OCI-LY1 (cell line): ENCODE data around the gene UTP20.
"Not testable (repeated sequence)": the region's sequence is repeated elsewhere in the genome, so short reads cannot be mapped to it uniquely, and the experiment has no call there.

Source experiments
- H2AFZ ChIP-seq: fragments of 200-600 bp; sonication (generic), shearing (Covaris generic); 2 replicates; pipeline ENCODE4 v1.6.0; 2014; ENCODE audit warnings: antibody characterized with exemption, mild to moderate bottlenecking, low read length
- H3F3A ChIP-seq: fragments of 200-600 bp; sonication (generic), shearing (Covaris generic); 2 replicates; pipeline ENCODE4 v1.6.0; 2014; ENCODE audit warnings: mild to moderate bottlenecking, antibody characterized with exemption, low read length, moderate library complexity; ENCODE audit not compliant: insufficient read depth
- H3K27ac ChIP-seq: fragments of 200-600 bp; sonication (generic); 2 replicates; pipeline ENCODE4 v1.5.1; 2014; ENCODE audit warnings: low read length, mixed run types, mild to moderate bottlenecking, low read depth; ENCODE audit not compliant: poor library complexity, severe bottlenecking
- H3K27me3 ChIP-seq: fragments of 200-600 bp; sonication (generic); 2 replicates; pipeline ENCODE4 v1.6.0; 2014; ENCODE audit warnings: antibody characterized with exemption, mild to moderate bottlenecking, low read length, moderate library complexity; ENCODE audit not compliant: insufficient read depth
- H3K36me3 ChIP-seq: fragments of 200-600 bp; sonication (generic); 2 replicates; pipeline ENCODE4 v1.6.1; 2014; ENCODE audit warnings: mild to moderate bottlenecking, antibody characterized with exemption, low read length, moderate library complexity, mixed read lengths; ENCODE audit not compliant: insufficient read depth
- H3K4me1 ChIP-seq: fragments of 200-600 bp; sonication (generic); 2 replicates; pipeline ENCODE4 v1.5.1; 2014; ENCODE audit warnings: mild to moderate bottlenecking, low read length, moderate library complexity; ENCODE audit not compliant: insufficient read depth, severe bottlenecking
- H3K4me2 ChIP-seq: fragments of 200-600 bp; sonication (generic), shearing (Covaris generic); 2 replicates; pipeline ENCODE4 v1.6.1; 2014; ENCODE audit warnings: low read length
- H3K4me3 ChIP-seq: fragments of 200-600 bp; sonication (generic); 2 replicates; pipeline ENCODE4 v1.5.1; 2014; ENCODE audit warnings: low read length, low read depth, mild to moderate bottlenecking, mixed read lengths; ENCODE audit not compliant: poor library complexity, severe bottlenecking
- H3K79me2 ChIP-seq: fragments of 200-600 bp; shearing (Covaris generic); 2 replicates; pipeline ENCODE4 v1.6.1; 2016; ENCODE audit warnings: mixed run types, low read length, mixed read lengths; ENCODE audit not compliant: insufficient read depth
- H3K9ac ChIP-seq: fragments of 200-600 bp; sonication (generic), shearing (Covaris generic); 2 replicates; pipeline ENCODE4 v1.6.1; 2014; ENCODE audit warnings: mild to moderate bottlenecking, low read length, mixed read lengths
- H3K9me2 ChIP-seq: fragments of 200-600 bp; sonication (generic), shearing (Covaris generic); 2 replicates; pipeline ENCODE4 v1.6.1; 2014; ENCODE audit warnings: low read depth, mild to moderate bottlenecking, low read length, mixed read lengths
- H3K9me3 ChIP-seq: fragments of 200-600 bp; shearing (Covaris generic); 2 replicates; pipeline ENCODE4 v1.6.1; 2014; ENCODE audit warnings: low read length, mixed read lengths
- H4K20me1 ChIP-seq: fragments of 200-600 bp; sonication (generic), shearing (Covaris generic); 2 replicates; pipeline ENCODE4 v1.6.0; 2016; ENCODE audit warnings: mild to moderate bottlenecking, low read length; ENCODE audit not compliant: insufficient read depth
- CTCF ChIP-seq: fragments of 200-600 bp; sonication (generic), shearing (Covaris generic); IDR thresholded peaks from 2 replicates; pipeline ENCODE4 v1.5.1; 2017; ENCODE audit warnings: mild to moderate bottlenecking, antibody characterized with exemption, low read length, moderate library complexity, mixed read lengths
- EZH2 ChIP-seq: fragments of 200-600 bp; sonication (generic), shearing (Covaris generic); IDR thresholded peaks from 2 replicates; pipeline ENCODE4 v1.8.0; 2017; ENCODE audit warnings: borderline replicate concordance, mixed run types, mild to moderate bottlenecking, antibody characterized with exemption, low read length, moderate library complexity, mixed read lengths

The UTP20 gene

GRCh38 chr12:101372431-101372830 is 92.5 kb downstream of the UTP20 start:
- H3K27ac ChIP-seq: no peak overlapping the region
- H4K20me1 ChIP-seq: no peaks in the 10 kb centered on the region
- H3K36me3 ChIP-seq: peaks cover 85% of the 10 kb centered on the region
- H3K4me1 ChIP-seq: no peaks in the 10 kb centered on the region
- no peaks in the 10 kb centered on the region for H3K9me2 ChIP-seq
- H3K79me2 ChIP-seq: no peaks in the 10 kb centered on the region
- no peaks in the 10 kb centered on the region for H3F3A ChIP-seq
- H2AFZ ChIP-seq: no peak overlapping the region
- H3K9me3 ChIP-seq: no peaks in the 10 kb centered on the region
- no peaks in the 10 kb centered on the region for H3K27me3 ChIP-seq
- H3K4me2 ChIP-seq: no peak overlapping the region
- TF ChIP-seq CTCF (no peak), EZH2 (no peak)
- no peak overlapping the region for H3K4me3 ChIP-seq
- no peak overlapping the region for H3K9ac ChIP-seq

DNA sequence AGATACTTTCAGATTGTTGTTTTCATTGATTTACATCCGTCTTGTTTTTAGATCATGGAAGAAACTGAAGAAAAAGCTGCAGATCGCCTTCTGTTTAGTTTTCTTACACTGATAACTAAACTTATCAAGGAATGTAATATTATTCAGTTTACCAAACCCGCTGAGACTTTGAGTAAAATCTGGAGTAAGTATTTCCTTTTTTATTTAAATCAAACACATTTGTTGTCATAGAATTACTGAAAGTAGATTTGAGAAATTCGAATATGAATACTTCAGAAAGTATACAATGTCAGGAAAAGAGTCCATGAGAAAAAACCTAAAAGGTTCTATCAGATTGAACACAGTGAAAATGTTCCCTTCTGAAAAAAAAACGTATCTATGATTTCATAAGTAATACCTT is 95.7 kb downstream of the UTP20 start:
- Histone ChIP-seq H3K27me3 (no peaks in the 10 kb centered on the region), H3K9me3 (no peaks in the 10 kb centered on the region), H3K9me2 (no peaks in the 10 kb centered on the region), H3K4me1 (no peaks in the 10 kb centered on the region), H3K4me2 (no peak overlapping the region), H2AFZ (no peak overlapping the region), H3K79me2 (no peaks in the 10 kb centered on the region), H3F3A (no peaks in the 10 kb centered on the region), H3K36me3 (peaks cover 82% of the 10 kb centered on the region), H3K4me3 (no peak overlapping the region), H4K20me1 (no peaks in the 10 kb centered on the region), H3K27ac (no peak overlapping the region), H3K9ac (no peak overlapping the region)
- TF ChIP-seq CTCF (no peak), EZH2 (no peak)

GRCh38 chr12:101379149-101379548 is 99.2 kb downstream of the UTP20 start:
- H3K4me2 ChIP-seq: no peak overlapping the region
- TF ChIP-seq EZH2 (no peak), CTCF (no peak)
- H2AFZ ChIP-seq: no peak overlapping the region
- no peak overlapping the region for H3K27ac ChIP-seq
- no peaks in the 10 kb centered on the region for H4K20me1 ChIP-seq
- no peaks in the 10 kb centered on the region for H3K27me3 ChIP-seq
- peaks cover 85% of the 10 kb centered on the region for H3K36me3 ChIP-seq
- no peaks in the 10 kb centered on the region for H3K79me2 ChIP-seq
- no peaks in the 10 kb centered on the region for H3F3A ChIP-seq
- H3K4me1 ChIP-seq: no peaks in the 10 kb centered on the region
- no peaks in the 10 kb centered on the region for H3K9me3 ChIP-seq
- no peaks in the 10 kb centered on the region for H3K9me2 ChIP-seq
- no peak overlapping the region for H3K4me3 ChIP-seq
- H3K9ac ChIP-seq: no peak overlapping the region

DNA sequence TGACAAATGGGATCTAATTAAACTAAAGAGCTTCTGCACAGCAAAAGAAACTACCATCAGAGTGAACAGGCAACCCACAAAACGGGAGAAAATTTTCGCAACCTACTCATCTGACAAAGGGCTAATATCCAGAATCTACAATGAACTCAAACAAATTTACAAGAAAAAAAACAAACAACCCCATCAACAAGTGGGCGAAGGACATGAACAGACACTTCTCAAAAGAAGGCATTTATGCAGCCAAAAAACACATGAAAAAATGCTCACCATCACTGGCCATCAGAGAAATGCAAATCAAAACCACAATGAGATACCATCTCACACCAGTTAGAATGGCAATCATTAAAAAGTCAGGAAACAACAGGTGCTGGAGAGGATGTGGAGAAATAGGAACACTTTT is 111.3 kb downstream of the UTP20 start:
- H3K9ac ChIP-seq, H3K4me3 ChIP-seq, H3K79me2 ChIP-seq, H3K27ac ChIP-seq, H3F3A ChIP-seq, H2AFZ ChIP-seq, H3K4me1 ChIP-seq, H3K9me2 ChIP-seq, H4K20me1 ChIP-seq, H3K27me3 ChIP-seq, H3K9me3 ChIP-seq, H3K4me2 ChIP-seq: not testable (repeated sequence)
- H3K36me3 ChIP-seq: peaks cover 54% of the 10 kb centered on the region
